WTC11 (cell line): ENCODE measurements around the gene CLN5. TPM values are rescaled to one million over a fixed set of nuclear protein-coding genes. Genes with fewer than 3 reads are reported as not detected.

Source experiments
- ATAC-seq: fragments of 200-7000 bp; cut with Tn5 transposase; 2 replicates; pipeline ENCODE4 v1.10.0; 2021; ENCODE audit warnings: mild to moderate bottlenecking, moderate library complexity
- CTCF ChIA-PET: fragments of 300-600 bp; sonication (Branson Sonifier 250); formaldehyde crosslinking; loops from one replicate; lab custom pipeline; 2021; ENCODE audit warnings: antibody characterized with exemption; lab: Charles Lee
- POLR2A ChIA-PET: fragments of 350-600 bp; sonication (Branson Sonifier 250); formaldehyde crosslinking; loops from one replicate; lab custom pipeline; 2021; ENCODE audit warnings: antibody characterized with exemption; lab: Charles Lee
- DNase-seq: peaks from one replicate; pipeline ENCODE4 v3.0.0; 2021; ENCODE audit warnings: low spot score
- H3K27ac Mint-ChIP-seq: 2 replicates; pipeline ENCODE4 v1.8.0; 2021; ENCODE audit warnings: mixed read lengths
- H3K27me3 Mint-ChIP-seq: 2 replicates; pipeline ENCODE4 v1.8.0; 2021; ENCODE audit warnings: low read depth, mild to moderate bottlenecking, moderate library complexity, mixed read lengths
- H3K36me3 Mint-ChIP-seq: 2 replicates; pipeline ENCODE4 v1.8.0; 2021; ENCODE audit warnings: mixed read lengths
- H3K4me1 Mint-ChIP-seq: 2 replicates; pipeline ENCODE4 v1.8.0; 2022; ENCODE audit warnings: mixed read lengths
- H3K4me3 Mint-ChIP-seq: 2 replicates; pipeline ENCODE4 v1.8.0; 2021; ENCODE audit warnings: mild to moderate bottlenecking, moderate library complexity, mixed read lengths
- H3K9me3 Mint-ChIP-seq: 2 replicates; pipeline ENCODE4 v1.8.0; 2021; ENCODE audit warnings: mixed read lengths
- ATF1 ChIP-seq: sonication (generic); formaldehyde crosslinking; IDR thresholded peaks from 2 replicates; pipeline ENCODE4 v1.8.1; 2023; ENCODE audit warnings: mild to moderate bottlenecking, moderate library complexity, missing genetic modification reagents
- CREM ChIP-seq: sonication (generic); formaldehyde crosslinking; IDR thresholded peaks from 2 replicates; pipeline ENCODE4 v1.8.1; 2022; ENCODE audit warnings: mild to moderate bottlenecking, missing genetic modification reagents, moderate library complexity
- FOXK1 ChIP-seq: sonication (generic); formaldehyde crosslinking; IDR thresholded peaks from 2 replicates; pipeline ENCODE4 v1.8.0; 2022; ENCODE audit warnings: mild to moderate bottlenecking, moderate library complexity, missing genetic modification reagents
- FOXP1 ChIP-seq: sonication (generic); formaldehyde crosslinking; IDR thresholded peaks from 2 replicates; pipeline ENCODE4 v1.8.0; 2022; ENCODE audit warnings: missing genetic modification reagents, mild to moderate bottlenecking, moderate library complexity, borderline replicate concordance
- GABPB1 ChIP-seq: sonication (generic); formaldehyde crosslinking; IDR thresholded peaks from 2 replicates; pipeline ENCODE4 v1.8.1; 2023; ENCODE audit warnings: mild to moderate bottlenecking, missing genetic modification reagents
- GRHL2 ChIP-seq: fragments of 250-450 bp; sonication (Bioruptor Pico); IDR thresholded peaks from 2 replicates; pipeline ENCODE4 v1.8.0; 2022; ENCODE audit warnings: mild to moderate bottlenecking, moderate library complexity; ENCODE audit not compliant: insufficient replicate concordance, severe bottlenecking
- IRF1 ChIP-seq: sonication (generic); formaldehyde crosslinking; IDR thresholded peaks from 2 replicates; pipeline ENCODE4 v1.8.0; 2023; ENCODE audit warnings: missing genetic modification reagents
- NFE2L1 ChIP-seq: sonication (generic); formaldehyde crosslinking; IDR thresholded peaks from 2 replicates; pipeline ENCODE4 v1.8.1; 2023; ENCODE audit warnings: missing genetic modification reagents
- NFYB ChIP-seq: sonication (generic); formaldehyde crosslinking; conservative IDR thresholded peaks from 2 replicates; pipeline ENCODE4 v1.8.0; 2022; ENCODE audit warnings: low read depth, missing genetic modification reagents
- SP1 ChIP-seq: sonication (generic); formaldehyde crosslinking; conservative IDR thresholded peaks from 2 replicates; pipeline ENCODE4 v1.8.1; 2022; ENCODE audit warnings: missing genetic modification reagents
- TCF7 ChIP-seq: sonication (generic); formaldehyde crosslinking; IDR thresholded peaks from 2 replicates; pipeline ENCODE4 v1.8.0; 2022; ENCODE audit warnings: mild to moderate bottlenecking, low read depth, missing genetic modification reagents, moderate library complexity
- ZBTB21 ChIP-seq: sonication (generic); formaldehyde crosslinking; IDR thresholded peaks from 2 replicates; pipeline ENCODE4 v1.8.1; 2023; ENCODE audit warnings: mild to moderate bottlenecking, missing genetic modification reagents, borderline replicate concordance
- ZNF423 ChIP-seq: fragments of 250-450 bp; sonication (Bioruptor Pico); IDR thresholded peaks from 2 replicates; pipeline ENCODE4 v2.1.2; 2022; ENCODE audit warnings: mild to moderate bottlenecking, moderate library complexity
- total RNA-seq: library from RNA; stranded (reverse); gene quantifications from 3 replicates; pipeline ENCODE4 v1.2.3, GENCODE V29; 2021
- TF ChIP-seq, protein P1 (sequence below): sonication (generic); formaldehyde crosslinking; IDR thresholded peaks from 2 replicates; pipeline ENCODE4 v1.8.1; 2022; ENCODE audit warnings: mild to moderate bottlenecking, moderate library complexity, missing genetic modification reagents
- TF ChIP-seq, protein P2 (sequence below): sonication (generic); formaldehyde crosslinking; IDR thresholded peaks from 2 replicates; pipeline ENCODE4 v1.8.0; 2023; ENCODE audit warnings: missing genetic modification reagents, mild to moderate bottlenecking, borderline replicate concordance
- TF ChIP-seq, protein P3 (sequence below): sonication (generic); formaldehyde crosslinking; IDR thresholded peaks from 2 replicates; pipeline ENCODE4 v1.8.0; 2022; ENCODE audit warnings: mild to moderate bottlenecking, missing genetic modification reagents
- TF ChIP-seq, protein P4 (sequence below): sonication (generic); formaldehyde crosslinking; IDR thresholded peaks from 2 replicates; pipeline ENCODE4 v1.8.1; 2022; ENCODE audit warnings: mild to moderate bottlenecking, missing genetic modification reagents, moderate library complexity, borderline replicate concordance
- TF ChIP-seq, protein P5 (sequence below): sonication (generic); formaldehyde crosslinking; IDR thresholded peaks from 2 replicates; pipeline ENCODE4 v1.8.0; 2022; ENCODE audit warnings: mild to moderate bottlenecking, missing genetic modification reagents
- TF ChIP-seq, protein P6 (sequence below): sonication (generic); formaldehyde crosslinking; IDR thresholded peaks from 2 replicates; pipeline ENCODE4 v1.8.1; 2023; ENCODE audit warnings: mild to moderate bottlenecking, missing genetic modification reagents

Gene CLN5
- total RNA-seq, 1 experiment from 2014 or later, result 9.2 TPM

DNA sequence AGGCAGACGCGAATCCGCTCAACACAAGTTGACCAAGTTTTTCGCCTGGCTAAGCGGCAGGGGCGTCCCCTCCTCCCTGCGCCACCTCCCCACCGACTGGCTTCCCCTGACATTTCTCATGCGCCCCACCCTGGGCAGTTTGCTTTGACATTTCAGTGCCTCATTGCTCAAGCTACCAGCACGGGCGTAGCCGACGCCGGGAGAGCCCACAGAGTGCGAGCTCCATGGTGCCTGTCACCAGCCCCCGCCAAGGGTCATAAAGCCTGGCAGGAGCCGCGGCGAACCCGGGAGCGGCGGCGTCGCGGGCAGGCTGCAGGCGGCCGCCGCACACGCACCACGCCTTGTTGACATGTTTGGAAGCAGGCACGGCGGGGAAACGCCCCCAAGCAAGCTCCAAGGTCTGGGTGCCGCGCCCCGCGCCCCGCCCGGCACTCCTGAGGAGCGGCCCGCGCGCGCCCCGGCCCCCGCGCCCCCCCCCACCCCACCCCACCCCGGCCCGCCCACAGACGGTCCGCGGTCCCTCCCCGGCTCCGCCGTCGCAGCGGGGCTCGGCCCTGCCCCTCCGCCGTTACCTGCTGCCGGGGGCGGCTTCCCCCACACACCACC is 34.5 kb downstream of the CLN5 start:
- Mint-ChIP-seq H3K36me3 (no peaks in the 10 kb centered on the region), H3K9me3 (no peaks in the 10 kb centered on the region), H3K27me3 (no peaks in the 10 kb centered on the region), H3K4me3 (peak overlapping the region; percentile 91), H3K4me1 (peaks cover 37% of the 10 kb centered on the region), H3K27ac (peak overlapping the region; percentile 76; the same call in 1 of the 2 replicates)
- TF ChIP-seq, protein P1, sequence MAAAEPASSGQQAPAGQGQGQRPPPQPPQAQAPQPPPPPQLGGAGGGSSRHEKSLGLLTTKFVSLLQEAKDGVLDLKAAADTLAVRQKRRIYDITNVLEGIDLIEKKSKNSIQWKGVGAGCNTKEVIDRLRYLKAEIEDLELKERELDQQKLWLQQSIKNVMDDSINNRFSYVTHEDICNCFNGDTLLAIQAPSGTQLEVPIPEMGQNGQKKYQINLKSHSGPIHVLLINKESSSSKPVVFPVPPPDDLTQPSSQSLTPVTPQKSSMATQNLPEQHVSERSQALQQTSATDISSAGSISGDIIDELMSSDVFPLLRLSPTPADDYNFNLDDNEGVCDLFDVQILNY (CRISPR knock-in tag), result 0 out of 2 replicates have a peak, but pooled peaks have one; percentile 27
- TF ChIP-seq, protein P2, sequence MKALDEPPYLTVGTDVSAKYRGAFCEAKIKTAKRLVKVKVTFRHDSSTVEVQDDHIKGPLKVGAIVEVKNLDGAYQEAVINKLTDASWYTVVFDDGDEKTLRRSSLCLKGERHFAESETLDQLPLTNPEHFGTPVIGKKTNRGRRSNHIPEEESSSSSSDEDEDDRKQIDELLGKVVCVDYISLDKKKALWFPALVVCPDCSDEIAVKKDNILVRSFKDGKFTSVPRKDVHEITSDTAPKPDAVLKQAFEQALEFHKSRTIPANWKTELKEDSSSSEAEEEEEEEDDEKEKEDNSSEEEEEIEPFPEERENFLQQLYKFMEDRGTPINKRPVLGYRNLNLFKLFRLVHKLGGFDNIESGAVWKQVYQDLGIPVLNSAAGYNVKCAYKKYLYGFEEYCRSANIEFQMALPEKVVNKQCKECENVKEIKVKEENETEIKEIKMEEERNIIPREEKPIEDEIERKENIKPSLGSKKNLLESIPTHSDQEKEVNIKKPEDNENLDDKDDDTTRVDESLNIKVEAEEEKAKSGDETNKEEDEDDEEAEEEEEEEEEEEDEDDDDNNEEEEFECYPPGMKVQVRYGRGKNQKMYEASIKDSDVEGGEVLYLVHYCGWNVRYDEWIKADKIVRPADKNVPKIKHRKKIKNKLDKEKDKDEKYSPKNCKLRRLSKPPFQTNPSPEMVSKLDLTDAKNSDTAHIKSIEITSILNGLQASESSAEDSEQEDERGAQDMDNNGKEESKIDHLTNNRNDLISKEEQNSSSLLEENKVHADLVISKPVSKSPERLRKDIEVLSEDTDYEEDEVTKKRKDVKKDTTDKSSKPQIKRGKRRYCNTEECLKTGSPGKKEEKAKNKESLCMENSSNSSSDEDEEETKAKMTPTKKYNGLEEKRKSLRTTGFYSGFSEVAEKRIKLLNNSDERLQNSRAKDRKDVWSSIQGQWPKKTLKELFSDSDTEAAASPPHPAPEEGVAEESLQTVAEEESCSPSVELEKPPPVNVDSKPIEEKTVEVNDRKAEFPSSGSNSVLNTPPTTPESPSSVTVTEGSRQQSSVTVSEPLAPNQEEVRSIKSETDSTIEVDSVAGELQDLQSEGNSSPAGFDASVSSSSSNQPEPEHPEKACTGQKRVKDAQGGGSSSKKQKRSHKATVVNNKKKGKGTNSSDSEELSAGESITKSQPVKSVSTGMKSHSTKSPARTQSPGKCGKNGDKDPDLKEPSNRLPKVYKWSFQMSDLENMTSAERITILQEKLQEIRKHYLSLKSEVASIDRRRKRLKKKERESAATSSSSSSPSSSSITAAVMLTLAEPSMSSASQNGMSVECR (CRISPR knock-in tag), result peak; percentile 44; the same call in 1 of the 2 replicates
- TF ChIP-seq ZNF423 (no peak), FOXP1 (CRISPR knock-in tag) (peak; percentile 51; the same call in 1 of the 2 replicates), GABPB1 (CRISPR knock-in tag) (peak; percentile 27; the same call in 1 of the 2 replicates), FOXK1 (CRISPR knock-in tag) (peak; percentile 88), NFE2L1 (CRISPR knock-in tag) (0 out of 2 replicates have a peak, but pooled peaks have one; percentile 33), TCF7 (CRISPR knock-in tag) (no peak)
- TF ChIP-seq, protein P3, sequence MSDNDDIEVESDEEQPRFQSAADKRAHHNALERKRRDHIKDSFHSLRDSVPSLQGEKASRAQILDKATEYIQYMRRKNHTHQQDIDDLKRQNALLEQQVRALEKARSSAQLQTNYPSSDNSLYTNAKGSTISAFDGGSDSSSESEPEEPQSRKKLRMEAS, result peak; percentile 51; the same call in 1 of the 2 replicates
- TF ChIP-seq, protein P4, sequence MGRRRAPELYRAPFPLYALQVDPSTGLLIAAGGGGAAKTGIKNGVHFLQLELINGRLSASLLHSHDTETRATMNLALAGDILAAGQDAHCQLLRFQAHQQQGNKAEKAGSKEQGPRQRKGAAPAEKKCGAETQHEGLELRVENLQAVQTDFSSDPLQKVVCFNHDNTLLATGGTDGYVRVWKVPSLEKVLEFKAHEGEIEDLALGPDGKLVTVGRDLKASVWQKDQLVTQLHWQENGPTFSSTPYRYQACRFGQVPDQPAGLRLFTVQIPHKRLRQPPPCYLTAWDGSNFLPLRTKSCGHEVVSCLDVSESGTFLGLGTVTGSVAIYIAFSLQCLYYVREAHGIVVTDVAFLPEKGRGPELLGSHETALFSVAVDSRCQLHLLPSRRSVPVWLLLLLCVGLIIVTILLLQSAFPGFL (CRISPR knock-in tag), result no peak
- DNase-seq, result peak; percentile 59
- ChIA-PET CTCF (interaction anchor here (0.7 to 1.7 kb wide), 5 partner anchors 9 to 46 kb away, joined by 3 to 4 read pairs (median 4); no protein-coding TSS in a partner anchor), POLR2A (interaction anchor here (0.6 to 2.3 kb wide), 3 partner anchors 36 to 1863 kb away, joined by 3 to 5 read pairs (median 4); no protein-coding TSS in a partner anchor)
- ATAC-seq, result peak; percentile 46

- peaks cover 37% of the 10 kb centered on the region for H3K4me1 Mint-ChIP-seq
- H3K36me3 Mint-ChIP-seq, result no peaks in the 10 kb centered on the region
- ATAC-seq (peak; percentile 80), DNase-seq (peak; percentile 75)
- H3K4me3 Mint-ChIP-seq, result peak within 1 kb of the TSS; percentile 91
- H3K9me3 Mint-ChIP-seq, result no peaks in the 10 kb centered on the region
- CTCF ChIA-PET, result interaction anchor here (0.7 to 1.7 kb wide), 4 partner anchors 10 to 47 kb away, joined by 4 read pairs; no protein-coding TSS in a partner anchor
- peak within 1 kb of the TSS; percentile 98 for H3K27ac Mint-ChIP-seq
- no peaks in the 10 kb centered on the region for H3K27me3 Mint-ChIP-seq
- POLR2A ChIA-PET, result interaction anchor here (0.8 to 2.3 kb wide), 2 partner anchors 10 to 37 kb away, joined by 3 to 5 read pairs; no protein-coding TSS in a partner anchor
- TF ChIP-seq SP1 (peak; percentile 52), NFYB (CRISPR knock-in tag) (no peak), IRF1 (peak; percentile 45; the same call in 1 of the 2 replicates), ZNF423 (no peak), GRHL2 (no peak), ZBTB21 (CRISPR knock-in tag) (no peak), ATF1 (CRISPR knock-in tag) (no peak), CREM (CRISPR knock-in tag) (no peak), NFE2L1 (CRISPR knock-in tag) (no peak)
- TF ChIP-seq, protein P5, sequence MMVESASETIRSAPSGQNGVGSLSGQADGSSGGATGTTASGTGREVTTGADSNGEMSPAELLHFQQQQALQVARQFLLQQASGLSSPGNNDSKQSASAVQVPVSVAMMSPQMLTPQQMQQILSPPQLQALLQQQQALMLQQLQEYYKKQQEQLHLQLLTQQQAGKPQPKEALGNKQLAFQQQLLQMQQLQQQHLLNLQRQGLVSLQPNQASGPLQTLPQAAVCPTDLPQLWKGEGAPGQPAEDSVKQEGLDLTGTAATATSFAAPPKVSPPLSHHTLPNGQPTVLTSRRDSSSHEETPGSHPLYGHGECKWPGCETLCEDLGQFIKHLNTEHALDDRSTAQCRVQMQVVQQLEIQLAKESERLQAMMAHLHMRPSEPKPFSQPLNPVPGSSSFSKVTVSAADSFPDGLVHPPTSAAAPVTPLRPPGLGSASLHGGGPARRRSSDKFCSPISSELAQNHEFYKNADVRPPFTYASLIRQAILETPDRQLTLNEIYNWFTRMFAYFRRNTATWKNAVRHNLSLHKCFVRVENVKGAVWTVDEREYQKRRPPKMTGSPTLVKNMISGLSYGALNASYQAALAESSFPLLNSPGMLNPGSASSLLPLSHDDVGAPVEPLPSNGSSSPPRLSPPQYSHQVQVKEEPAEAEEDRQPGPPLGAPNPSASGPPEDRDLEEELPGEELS, result 0 out of 2 replicates have a peak, but pooled peaks have one; percentile 20
- TF ChIP-seq, protein P6, sequence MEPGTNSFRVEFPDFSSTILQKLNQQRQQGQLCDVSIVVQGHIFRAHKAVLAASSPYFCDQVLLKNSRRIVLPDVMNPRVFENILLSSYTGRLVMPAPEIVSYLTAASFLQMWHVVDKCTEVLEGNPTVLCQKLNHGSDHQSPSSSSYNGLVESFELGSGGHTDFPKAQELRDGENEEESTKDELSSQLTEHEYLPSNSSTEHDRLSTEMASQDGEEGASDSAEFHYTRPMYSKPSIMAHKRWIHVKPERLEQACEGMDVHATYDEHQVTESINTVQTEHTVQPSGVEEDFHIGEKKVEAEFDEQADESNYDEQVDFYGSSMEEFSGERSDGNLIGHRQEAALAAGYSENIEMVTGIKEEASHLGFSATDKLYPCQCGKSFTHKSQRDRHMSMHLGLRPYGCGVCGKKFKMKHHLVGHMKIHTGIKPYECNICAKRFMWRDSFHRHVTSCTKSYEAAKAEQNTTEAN (CRISPR knock-in tag), result 0 out of 2 replicates have a peak, but pooled peaks have one; percentile 52
These were observed 35.2 kb downstream of the CLN5 start, which contains the start of gene FBXL3 for GRCh38 chr13:77026861-77027621. FBXL3 (minus strand) TSS chr13:77027159; CDS start chr13:77021860, 5,299 bp downstream.
